HG03066 (cell line): Measurements from ENCODE around the gene GLRX.
A peak's percentile ranks its signal among the peaks of the same experiment; 100 is the strongest.

Experiments
- ATAC-seq: cut with Tn5 transposase; IDR thresholded peaks from one replicate; pipeline ENCODE4 v1.9.1; 2021; ENCODE audit warnings: low read depth; ENCODE audit not compliant: unreplicated experiment

The GLRX gene

DNA sequence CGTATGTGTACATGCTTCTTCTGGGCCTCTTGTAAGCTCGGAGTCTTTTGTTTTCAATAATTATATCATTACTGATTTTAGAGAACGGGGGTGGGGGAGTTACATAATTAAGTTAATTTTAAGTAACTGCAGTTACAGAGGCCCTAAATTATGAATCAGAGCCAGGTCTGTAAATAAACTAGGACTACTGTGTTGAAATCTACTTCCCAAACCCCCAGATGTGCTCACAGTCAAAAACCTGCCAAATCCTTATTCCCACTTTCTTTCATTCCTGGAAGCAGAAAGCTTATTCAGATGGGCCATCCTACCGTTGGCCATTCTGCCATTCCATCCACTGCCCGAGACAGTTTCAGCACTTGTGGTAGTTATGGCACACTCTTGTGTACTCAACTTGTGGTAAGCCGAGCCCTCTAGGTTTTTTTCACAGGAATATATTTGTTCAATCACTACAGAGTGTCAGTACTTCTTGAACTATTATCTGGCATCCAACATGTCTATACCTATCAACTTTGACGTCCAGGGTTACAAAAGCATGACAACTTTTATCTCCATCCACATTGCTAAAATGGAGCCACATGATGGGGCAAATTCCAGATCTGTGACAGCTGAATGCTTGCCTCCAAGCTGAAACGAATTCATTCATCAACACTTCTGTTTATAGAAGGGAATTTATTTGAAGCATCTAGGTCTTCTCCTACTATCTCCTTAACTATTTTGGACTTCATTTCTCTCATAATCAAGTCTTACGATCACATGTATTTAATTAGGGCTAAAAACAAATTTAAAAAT is 37.8 kb downstream of the GLRX start:
- ATAC-seq, result no peak

- ATAC-seq, result no peak
Observed at GRCh38 chr5:95783661-95784060, 38.9 kb downstream of the GLRX start.

GRCh38 chr5:95782181-95782580 is 40.3 kb downstream of the GLRX start:
- ATAC-seq, result no peak

DNA sequence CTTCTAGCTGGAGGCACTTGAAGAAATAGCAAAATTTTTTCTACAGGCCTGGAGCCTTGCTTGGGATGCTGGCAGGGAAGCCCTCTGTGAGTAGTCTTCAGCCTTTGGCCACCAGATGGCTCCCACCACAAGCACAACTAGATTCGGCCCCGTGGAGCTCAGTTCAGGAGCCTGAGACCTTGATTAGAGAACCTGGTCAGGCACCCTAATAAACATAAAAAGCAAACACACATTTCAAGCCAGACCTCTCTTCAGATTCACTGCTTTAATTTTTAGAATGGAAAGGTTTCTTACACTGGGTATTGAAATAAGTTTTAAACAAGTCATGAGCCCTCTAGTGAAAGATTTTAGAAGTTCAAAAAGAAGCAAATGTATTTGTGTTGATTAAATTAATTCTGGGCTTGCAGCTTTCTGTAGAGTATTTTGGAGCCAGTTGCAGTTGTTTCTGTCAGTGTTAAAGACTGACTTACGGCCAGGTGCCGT is 41.4 kb downstream of the GLRX start:
- ATAC-seq, result peak; percentile 98

GRCh38 chr5:95780597-95780996 is 41.9 kb downstream of the GLRX start:
- no peak for ATAC-seq

DNA sequence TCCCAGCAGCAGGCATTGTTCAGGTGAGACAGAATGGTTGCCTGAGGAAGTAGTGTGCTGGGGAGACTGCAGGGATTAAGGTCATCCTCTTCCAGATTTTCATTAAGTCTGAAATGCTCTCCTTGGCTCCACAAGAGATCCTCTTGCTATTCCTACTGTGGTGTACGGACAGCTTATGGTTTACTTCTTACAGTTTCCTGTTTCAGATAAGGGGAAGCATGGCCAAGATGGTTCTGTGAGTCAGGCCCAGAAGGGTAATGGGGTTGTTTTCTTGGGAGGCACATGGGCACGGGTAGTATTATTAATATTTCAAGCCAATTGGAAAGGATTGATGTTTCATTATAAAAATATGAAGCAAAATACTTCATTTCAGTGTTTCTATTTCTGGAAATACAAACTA is 42.9 kb downstream of the GLRX start:
- no peak for ATAC-seq

DNA sequence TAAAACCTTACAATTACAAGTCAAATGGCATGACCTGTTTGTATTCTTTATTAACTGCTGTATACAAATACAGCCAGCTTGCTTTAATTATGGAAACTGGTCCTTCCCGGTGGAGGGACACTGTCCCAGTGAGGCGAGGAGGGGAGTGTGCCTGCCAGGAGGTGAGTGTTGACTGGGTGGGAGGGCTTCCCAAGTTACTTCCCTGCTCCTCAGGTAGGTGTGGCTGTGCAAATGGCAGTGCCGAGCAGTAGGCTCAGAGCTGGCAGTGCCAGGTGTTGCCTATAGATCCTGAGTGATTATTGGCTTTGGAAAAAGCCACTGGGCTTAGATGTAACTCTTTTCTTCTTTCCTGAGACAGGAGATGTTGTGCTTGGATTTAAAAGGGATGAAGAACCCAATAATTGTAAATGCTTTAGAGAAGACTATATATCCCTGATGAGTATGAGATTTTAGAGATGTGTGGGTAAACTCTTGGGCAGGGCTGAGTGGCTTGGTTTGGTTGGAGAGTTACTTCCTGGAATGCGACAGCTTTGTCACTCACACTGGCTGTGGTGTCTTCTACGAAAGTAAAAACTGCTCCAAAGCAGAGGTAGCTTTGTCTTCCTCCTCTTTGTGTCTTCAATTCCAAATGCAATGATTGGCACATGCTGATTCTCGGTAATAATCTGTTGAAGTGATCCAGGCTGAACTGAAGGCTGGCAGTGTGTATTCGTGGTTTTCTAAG is 43.7 kb downstream of the GLRX start:
- no peak for ATAC-seq

DNA sequence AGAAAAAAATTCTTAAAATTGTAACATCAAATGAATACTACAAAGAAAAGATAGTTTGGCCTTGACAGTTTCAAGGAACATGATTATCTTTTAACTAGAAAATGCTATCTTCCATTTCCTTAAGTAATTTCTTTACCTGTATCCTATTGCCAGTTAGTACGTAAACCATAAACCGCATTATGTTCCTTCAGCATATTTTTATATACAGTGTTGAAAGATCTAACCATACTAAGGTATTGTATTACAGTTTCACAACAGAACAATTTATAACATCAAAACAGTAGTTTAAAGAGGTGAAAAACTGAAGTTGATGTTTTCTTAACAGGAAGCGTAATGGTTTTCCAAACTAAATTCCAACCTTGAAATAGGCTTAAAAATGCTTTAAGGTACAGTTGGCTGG is 45.1 kb downstream of the GLRX start:
- no peak for ATAC-seq

GRCh38 chr5:95773335-95774059 is 49.0 kb downstream of the GLRX start:
- ATAC-seq, result no peak

DNA sequence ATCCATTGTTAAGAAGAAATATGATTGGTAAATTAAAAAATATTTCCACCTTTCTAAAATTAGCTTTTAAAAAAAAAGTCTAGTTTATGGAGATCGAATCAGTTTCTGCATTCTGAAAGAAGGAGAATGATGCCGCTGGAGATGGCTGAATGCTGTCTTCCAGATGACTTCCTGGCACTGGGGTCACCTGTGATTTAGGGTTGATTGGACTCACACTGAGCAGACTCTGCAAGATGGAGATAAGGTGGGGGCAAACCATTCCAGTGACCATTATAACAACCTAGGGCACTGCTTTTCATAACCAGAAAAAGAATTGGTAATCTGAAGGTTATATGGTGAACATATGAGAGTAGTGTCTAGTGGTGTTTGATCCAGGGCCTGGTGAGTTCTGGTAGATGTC is 50.6 kb downstream of the GLRX start:
- no peak for ATAC-seq

DNA sequence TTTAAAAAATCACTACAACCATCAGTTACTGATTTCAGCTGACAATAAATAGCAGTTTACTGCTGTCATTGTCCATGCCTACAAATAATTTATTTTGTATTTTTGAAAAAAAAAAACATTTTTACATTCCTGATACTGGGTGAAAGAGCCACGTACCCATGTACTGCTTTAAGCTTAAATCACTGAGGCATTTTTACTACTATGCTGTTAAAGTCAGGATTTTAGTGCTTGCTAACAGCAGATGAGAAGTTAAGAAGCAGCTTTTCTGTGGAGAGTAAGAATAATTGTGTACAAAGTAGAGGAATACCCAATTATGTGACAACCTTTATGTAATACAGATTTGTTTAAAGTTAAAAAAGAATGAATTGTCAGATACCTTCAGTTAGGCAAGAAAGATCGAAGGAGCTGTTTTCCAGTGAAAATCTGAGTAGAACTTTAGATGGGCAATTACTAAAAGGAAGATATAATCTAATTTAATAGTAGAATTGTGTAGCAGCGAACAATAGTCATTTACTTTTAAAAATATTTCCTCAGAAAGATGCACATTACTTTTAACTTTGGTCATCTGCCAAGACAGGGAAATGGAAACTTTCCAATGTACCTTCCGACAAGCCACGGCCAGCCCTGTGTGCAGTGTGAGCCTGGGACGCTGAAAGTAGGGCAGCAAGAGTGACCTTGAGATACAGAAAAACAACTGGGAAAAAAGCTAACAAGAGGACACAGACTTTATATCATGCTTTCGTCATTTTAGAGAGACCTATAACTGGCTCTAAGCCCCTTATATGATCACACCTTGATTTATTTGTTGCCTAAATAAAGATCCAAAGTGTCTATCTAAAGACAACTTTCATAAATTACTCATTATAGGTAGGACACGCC is 51.5 kb downstream of the GLRX start:
- ATAC-seq, result no peak

GRCh38 chr5:95768731-95769130 is 53.8 kb downstream of the GLRX start:
- ATAC-seq, result no peak

DNA sequence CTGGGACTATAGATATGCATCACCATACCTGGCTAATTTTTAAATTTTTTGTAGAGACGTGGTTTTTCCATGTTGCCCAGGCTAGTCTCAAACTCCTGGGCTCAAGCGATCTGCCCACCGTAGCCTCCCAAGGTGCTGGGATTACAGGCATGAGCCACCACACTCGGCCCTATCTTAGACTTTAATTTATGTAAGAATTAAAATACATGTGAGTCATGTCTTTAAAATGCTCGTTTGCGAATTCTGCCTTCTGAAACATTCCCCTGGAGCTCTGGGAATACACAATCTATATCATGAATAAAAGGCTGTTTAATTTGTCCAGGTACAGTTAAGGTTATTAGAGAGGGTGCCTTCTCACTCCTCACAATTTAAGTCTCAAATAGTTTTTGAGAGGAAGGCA is 58.6 kb downstream of the GLRX start:
- ATAC-seq, result no peak
